ENCODE results near the gene ITSN2.
"Not testable (repeated sequence)": the region's sequence is repeated elsewhere in the genome, so short reads cannot be mapped to it uniquely, and the experiment has no call there.

The ITSN2 gene

DNA sequence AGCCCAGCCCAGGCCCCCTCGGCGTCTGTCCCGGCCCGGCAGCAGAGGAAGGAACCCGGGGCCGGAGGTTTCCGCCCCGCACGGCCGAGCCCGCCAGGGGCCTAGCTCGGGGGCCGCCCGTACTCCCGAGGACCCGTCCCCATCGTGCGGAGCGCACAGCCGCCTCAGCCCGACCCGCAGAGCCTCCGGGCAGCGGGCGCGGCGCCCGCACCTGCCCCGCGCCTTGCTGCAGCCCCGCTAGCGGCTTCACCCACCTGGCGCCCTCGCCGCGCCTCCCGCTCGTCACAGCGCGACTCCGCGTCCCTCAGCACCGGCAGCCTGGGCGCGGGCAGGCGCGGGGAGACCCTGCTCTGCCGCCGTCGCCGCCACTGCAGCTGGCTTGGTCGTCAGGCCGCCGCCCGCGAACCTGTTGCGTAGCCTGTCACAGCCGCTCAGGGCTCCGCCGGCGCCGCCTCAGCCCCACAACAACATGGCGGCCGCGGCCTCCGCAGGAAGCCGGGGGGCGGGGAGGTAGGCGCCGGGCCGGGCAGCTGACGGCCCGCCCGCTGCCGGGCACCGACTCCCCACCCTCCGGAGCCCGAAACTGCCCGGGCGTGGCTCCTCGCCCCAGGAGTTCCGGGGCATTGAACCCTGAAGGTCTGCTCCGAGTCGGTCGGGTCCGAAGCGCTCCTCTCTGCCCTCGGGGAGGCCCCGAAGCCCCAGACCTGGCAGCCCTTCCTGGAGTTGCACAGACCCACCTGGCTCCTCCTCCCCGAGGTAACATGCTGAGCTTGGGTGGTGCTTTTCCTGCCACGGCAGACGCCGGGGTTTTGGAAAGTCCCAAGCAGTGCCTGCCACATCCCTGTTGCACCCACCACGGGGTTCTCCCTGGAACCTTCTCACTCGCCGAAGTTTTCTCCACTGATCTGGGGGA is at the start of gene ITSN2:
TSS of gene ITSN2 (minus strand) at position 487 of the 913 bp plus-strand sequence. CDS start 32,454 bp downstream, outside the sequence.
- no peak for FAIRE-seq

DNA sequence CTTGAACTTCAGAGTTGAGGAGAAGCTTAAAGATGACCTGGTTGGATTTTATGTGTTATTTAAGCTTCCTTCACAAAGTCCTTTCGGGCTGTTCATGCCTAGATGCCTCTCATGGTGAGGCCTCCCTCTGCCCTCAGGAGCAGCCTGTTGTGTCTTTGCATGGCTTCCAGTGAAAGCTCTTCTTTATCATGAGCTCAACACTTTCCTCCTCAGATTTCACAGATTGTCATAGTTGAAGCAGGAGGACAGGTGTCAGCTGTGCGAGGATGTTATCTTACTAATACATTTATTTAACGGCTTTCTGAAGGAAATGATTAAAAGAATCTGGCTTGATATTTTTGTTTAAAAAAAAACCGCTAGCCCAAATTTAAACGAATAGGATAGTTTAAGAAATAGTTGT is 48.8 kb upstream of the ITSN2 start:
- no peak for FAIRE-seq

GRCh38 chr2:24408704-24409103 is 48.4 kb upstream of the ITSN2 start:
- not testable (repeated sequence) for FAIRE-seq

DNA sequence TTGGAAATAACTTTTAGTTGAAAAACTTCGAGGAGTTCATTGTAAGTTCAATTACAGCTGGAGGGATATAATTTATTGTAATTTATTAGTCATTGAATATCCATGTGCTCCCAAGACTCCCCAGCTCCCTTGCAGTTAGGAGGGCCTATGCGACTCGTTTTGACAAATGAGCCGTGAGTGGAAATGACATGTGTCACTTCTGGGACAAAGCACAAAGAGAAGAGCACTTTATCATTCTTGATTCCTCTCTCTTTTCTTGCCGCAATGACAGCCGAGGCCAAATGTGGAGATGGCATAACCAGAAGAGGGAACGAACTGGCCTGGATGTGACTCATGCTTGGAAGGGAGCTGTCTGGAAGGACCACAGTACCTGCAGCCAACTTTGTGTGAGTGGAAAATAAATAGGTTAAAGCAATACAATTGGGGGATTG is 44.2 kb upstream of the ITSN2 start:
- no peak for FAIRE-seq

DNA sequence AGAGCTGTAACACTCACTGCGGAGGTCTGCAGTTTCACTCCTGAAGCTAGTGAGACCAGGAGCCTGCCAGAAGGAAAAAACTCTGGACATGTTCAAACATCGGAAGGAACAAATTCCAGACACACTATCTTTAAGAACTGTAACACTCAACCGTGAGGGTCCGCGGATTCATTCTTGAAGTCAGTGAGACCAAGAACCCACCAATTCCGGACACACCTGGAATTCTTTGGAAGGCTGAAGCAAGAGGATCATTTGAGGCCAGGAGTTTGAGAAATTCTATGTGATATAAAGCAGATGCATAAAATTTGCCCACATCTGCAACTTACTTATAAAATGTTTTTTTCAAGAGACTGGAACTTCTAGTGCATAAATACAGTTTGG is 43.5 kb upstream of the ITSN2 start:
- FAIRE-seq = no peak

GRCh38 chr2:24403168-24403831 is 43.0 kb upstream of the ITSN2 start:
- no peak for FAIRE-seq

DNA sequence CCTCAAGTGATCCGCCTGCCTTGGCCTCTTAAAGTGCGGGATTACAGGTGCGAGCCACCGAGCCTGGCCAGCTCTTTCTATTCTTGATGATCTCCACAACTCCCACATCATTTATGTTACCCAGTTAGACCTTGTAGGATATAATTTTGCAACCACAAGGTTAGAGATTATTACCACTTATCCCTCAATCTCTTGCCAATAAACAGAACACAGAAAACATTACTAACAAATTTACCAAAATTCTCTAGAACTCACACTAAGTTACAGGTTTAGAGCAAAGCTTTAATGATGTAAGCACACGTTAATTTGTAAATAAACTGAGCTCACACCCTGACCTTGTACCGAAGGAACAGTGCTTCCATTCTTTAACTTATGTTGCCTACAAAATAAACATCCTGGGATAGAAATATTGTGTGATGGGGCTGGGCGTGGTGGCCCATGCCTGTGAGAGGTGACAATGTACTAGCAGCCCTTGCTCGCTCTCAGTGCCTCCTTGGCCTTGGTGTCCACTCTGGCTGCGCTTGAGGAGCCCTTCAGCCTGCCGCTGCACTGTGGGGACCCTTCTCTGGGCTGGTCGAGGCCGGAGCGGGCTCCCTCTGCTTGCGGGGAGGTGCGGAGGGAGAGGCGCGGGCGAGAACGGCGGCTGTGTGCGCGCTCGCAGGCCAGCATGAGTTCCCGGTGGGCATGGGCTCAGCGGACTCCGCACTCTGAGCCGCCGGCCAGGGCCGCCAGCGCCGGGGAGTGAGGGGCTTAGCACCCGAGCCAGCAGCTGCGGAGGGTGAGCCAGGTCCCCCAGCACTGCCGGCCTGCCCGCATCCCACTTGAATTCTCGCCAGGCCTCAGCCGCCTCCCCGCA is 42.1 kb upstream of the ITSN2 start:
- FAIRE-seq = no peak

- no peak for FAIRE-seq
These were observed 40.0 kb upstream of the ITSN2 start for GRCh38 chr2:24400207-24400907.

GRCh38 chr2:24399434-24400206 is 39.3 kb upstream of the ITSN2 start:
- no peak for FAIRE-seq

DNA sequence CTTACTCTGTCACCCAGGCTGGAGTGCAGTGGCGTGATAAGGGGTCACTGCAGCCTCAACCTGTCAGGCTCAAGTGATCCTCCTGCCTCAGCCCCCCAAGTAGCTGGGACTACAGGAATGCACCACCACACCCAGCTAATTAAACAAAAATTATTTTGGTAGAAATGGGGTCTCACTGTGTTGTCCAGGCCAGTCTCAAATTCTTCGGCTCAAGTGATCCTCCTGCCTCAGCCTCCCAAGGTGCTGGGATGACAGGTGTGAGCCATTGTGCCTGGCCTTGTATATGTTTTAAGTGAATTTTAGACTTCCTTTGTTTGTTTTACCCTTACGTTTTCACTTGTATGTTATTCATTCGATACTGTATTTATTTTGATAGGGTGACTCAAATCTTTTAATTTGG is 34.7 kb upstream of the ITSN2 start:
- FAIRE-seq = no peak

GRCh38 chr2:24392542-24393059 is 32.3 kb upstream of the ITSN2 start:
- no peak for FAIRE-seq

GRCh38 chr2:24385366-24385765 is 25.0 kb upstream of the ITSN2 start:
- FAIRE-seq = no peak

GRCh38 chr2:24382363-24383073 is 22.2 kb upstream of the ITSN2 start:
- no peak for FAIRE-seq

GRCh38 chr2:24380820-24381219 is 20.5 kb upstream of the ITSN2 start:
- no peak for FAIRE-seq

DNA sequence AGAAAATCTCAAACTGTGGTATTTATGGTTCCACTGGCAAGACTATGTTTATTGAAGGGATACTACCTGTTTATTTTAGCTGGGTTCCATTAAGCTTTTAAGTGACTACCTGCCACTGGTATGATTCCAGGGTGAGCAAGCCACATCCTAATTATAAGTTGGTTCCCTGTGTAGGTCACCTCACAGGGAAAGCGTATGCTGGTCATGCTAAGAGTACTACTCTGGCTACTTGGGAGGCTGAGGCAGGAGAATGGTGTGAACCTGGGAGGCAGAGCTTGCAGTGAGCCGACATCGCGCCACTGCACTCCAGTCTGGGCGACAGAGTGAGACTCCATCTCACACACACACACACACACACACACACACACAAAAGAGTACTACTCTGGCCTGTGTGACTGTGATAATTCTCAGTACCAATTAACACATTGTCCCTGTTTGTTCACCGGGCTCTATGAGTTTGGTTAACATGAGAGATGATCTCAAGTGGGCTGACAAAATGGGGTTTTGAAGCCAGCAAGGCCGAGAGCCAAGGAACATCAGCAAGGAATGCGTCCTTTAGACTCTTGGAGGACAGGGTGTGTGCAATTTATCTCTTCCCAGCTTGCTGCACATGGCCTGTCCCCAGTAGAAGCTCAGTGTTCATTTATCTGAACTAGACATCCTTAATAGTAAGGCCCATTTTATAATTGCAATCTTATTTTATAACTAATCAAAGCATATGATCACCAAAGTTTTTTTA is 15.2 kb upstream of the ITSN2 start:
- FAIRE-seq = no peak

DNA sequence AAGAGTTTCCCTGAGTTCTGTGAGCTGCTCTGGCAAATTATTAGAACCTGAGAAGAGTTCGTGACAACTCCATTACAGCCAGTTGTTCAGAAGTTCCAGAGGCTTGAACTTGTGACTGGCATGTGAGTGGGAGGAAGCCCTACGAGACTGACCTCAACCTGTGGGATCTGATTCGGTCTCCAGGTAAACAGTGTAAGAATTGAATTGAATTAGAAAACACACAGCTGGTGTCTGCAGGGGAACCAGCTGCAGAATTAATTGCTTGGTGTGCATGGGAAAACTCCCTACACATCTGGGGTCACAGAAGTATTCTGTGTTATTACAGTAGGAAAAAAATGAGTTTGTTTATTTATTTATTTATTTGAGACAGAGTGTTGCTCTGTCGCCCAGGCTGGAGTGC is 14.0 kb upstream of the ITSN2 start:
- no peak for FAIRE-seq

DNA sequence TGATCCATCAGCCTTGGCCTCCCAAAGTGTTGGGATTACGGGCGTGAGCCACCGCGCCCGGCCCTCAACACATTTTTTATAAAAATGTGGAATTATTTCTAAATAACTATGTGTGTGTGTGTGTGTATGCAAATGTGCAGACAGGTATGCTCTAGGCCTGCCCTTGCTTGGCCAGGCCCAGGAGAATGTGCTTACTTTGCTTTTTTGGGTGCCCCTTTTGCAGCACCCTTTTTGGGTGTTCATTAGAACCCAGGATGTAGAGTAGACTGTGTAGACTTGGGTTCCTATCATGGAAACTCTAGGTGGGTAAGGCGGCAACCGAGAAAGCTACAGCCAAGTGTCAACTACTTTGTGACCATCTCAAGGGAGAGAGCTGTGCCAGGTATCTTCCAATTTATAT is 11.7 kb upstream of the ITSN2 start:
- no peak for FAIRE-seq

- FAIRE-seq = no peak
These were observed 5.5 kb upstream of the ITSN2 start for GRCh38 chr2:24365826-24366225.

DNA sequence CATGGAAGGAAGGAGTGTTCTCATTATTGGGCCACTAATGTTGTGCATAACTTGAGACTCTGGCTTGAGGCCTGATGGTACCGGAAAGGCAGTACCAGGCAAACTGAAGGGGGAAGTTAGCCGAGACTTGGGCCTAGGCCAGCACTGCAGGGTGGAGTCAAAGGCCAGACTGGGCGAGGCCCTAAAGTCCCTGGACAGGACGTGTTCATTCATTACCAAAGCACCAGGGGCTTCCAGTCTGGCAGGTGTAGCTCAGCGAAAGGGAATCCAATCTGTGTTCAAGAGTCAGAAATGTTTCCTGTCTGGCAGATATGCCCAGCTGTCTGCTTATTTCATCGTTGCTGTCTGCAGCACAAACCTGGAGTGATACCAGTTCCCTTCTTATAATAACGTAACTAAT is 4.7 kb upstream of the ITSN2 start:
- FAIRE-seq = no peak

GRCh38 chr2:24363301-24363700 is 3.0 kb upstream of the ITSN2 start:
- FAIRE-seq = no peak
